ENCODE data around the gene XPO6.

GRCh38 chr16:28063591-28064061 is 148.1 kb downstream of the XPO6 start, which contains the start of gene GSG1L:
- TF ChIP-seq POLR2A (IDR thresholded peaks at IDR 0.05; ENCODE audit: extremely low read depth, insufficient read length), result no peak
- TF ChIP-seq CTCF (IDR thresholded peaks at IDR 0.05; ENCODE audit: low read depth, low read length), result no peak
- TF ChIP-seq MAX (IDR thresholded peaks at IDR 0.05; ENCODE audit: low read depth, low read length), result no peak
- no peak for TF ChIP-seq MYC (IDR thresholded peaks at IDR 0.05; ENCODE audit: low read depth, low read length)
